Stimulated activated CD8-positive, alpha-beta memory T cell treated with anti-CD3 and anti-CD28 coated beads, Interleukin-12 subunit alpha, Interleukin-12 subunit beta, amount 100 ng/mL, for 24 hours (primary cell): ENCODE results near the gene TMEM151A.
"Not testable (repeated sequence)": the region's sequence is repeated elsewhere in the genome, so short reads cannot be mapped to it uniquely, and the experiment has no call there.

Source experiments
- DNase-seq: peaks from one replicate; pipeline ENCODE4 v3.0.0-alpha.2; 2020; ENCODE audit errors: extremely low read depth

Gene TMEM151A

GRCh38 chr11:66267379-66268243, 24.1 kb upstream of the TMEM151A start:
- peak; percentile 73 for DNase-seq

GRCh38 chr11:66268244-66268951, 23.3 kb upstream of the TMEM151A start, which contains the start of gene RAB1B:
Gene RAB1B, plus strand, starts transcription at chr11:66268639. Its CDS starts 41 bp downstream, at chr11:66268680.
- peak; percentile 100 for DNase-seq

GRCh38 chr11:66268952-66269905, 22.5 kb upstream of the TMEM151A start:
- DNase-seq = no peak

GRCh38 chr11:66271816-66272215, 19.9 kb upstream of the TMEM151A start:
- no peak for DNase-seq

GRCh38 chr11:66272596-66272995, 19.1 kb upstream of the TMEM151A start:
- no peak for DNase-seq

GRCh38 chr11:66274219-66274618, 17.5 kb upstream of the TMEM151A start:
- DNase-seq = no peak

GRCh38 chr11:66275396-66275795, 16.3 kb upstream of the TMEM151A start:
- DNase-seq = no peak

- DNase-seq = no peak
These were observed 15.6 kb upstream of the TMEM151A start for GRCh38 chr11:66275984-66276612.

GRCh38 chr11:66276619-66277018, 15.1 kb upstream of the TMEM151A start:
- not testable (repeated sequence) for DNase-seq

- DNase-seq = not testable (repeated sequence)
These were observed 14.6 kb upstream of the TMEM151A start for GRCh38 chr11:66277064-66277463.

GRCh38 chr11:66277471-66278362, 14.0 kb upstream of the TMEM151A start, which contains the start of gene CNIH2:
Gene CNIH2, plus strand, starts transcription at chr11:66278175. Its CDS starts 282 bp downstream, at chr11:66278457.
- DNase-seq = no peak

GRCh38 chr11:66278363-66279091, 13.2 kb upstream of the TMEM151A start:
- no peak for DNase-seq

GRCh38 chr11:66279092-66279734, 12.5 kb upstream of the TMEM151A start:
- no peak for DNase-seq

GRCh38 chr11:66280428-66280827, 11.3 kb upstream of the TMEM151A start:
- no peak for DNase-seq

GRCh38 chr11:66281001-66281400, 10.7 kb upstream of the TMEM151A start:
- no peak for DNase-seq

GRCh38 chr11:66281776-66282467, 9.8 kb upstream of the TMEM151A start:
- DNase-seq = no peak

- DNase-seq = peak; percentile 99
These were observed 8.9 kb upstream of the TMEM151A start for GRCh38 chr11:66282468-66283455.
